Activated CD4-positive, alpha-beta memory T cell treated with anti-CD3 and anti-CD28 coated beads, Interleukin-2, amount 10 ng/mL, durations not matched to agents 7 days and 5 days (primary cell): ENCODE results near the gene DAB1. TPM values are rescaled to one million over a fixed set of nuclear protein-coding genes. Genes with fewer than 3 reads are reported as not detected.

Experiments used
- CTCF ChIA-PET: fragments of 350-600 bp; sonication (Branson Sonifier 250); formaldehyde crosslinking; loops from one replicate; lab custom pipeline; 2021; ENCODE audit warnings: antibody characterized with exemption, inconsistent platforms; lab: Charles Lee
- POLR2A ChIA-PET: fragments of 350-600 bp; sonication (Branson Sonifier 250); formaldehyde crosslinking; loops from one replicate; lab custom pipeline; 2021; ENCODE audit warnings: antibody characterized with exemption; lab: Charles Lee
- DNase-seq: peaks from one replicate; pipeline ENCODE4 v3.0.0-alpha.2; 2020
- H3K27ac Mint-ChIP-seq: one replicate; pipeline ENCODE4 v1.8.0; 2021; ENCODE audit warnings: mild to moderate bottlenecking, mixed read lengths
- H3K27me3 Mint-ChIP-seq: one replicate; pipeline ENCODE4 v1.8.0; 2021; ENCODE audit warnings: mixed read lengths
- H3K36me3 Mint-ChIP-seq: one replicate; pipeline ENCODE4 v1.8.0; 2021; ENCODE audit warnings: low read depth, mixed read lengths
- H3K4me1 Mint-ChIP-seq: one replicate; pipeline ENCODE4 v1.8.0; 2021; ENCODE audit warnings: mixed read lengths
- H3K4me3 Mint-ChIP-seq: one replicate; pipeline ENCODE4 v1.8.0; 2021; ENCODE audit warnings: mild to moderate bottlenecking, mixed read lengths
- H3K9me3 Mint-ChIP-seq: one replicate; pipeline ENCODE4 v1.8.0; 2021; ENCODE audit warnings: mixed read lengths
- total RNA-seq, 2 experiments: library from RNA; stranded (reverse); gene quantifications; one replicate each; pipeline ENCODE4 v1.2.3, GENCODE V29; 2021

Gene DAB1
- total RNA-seq, 2 experiments from 2014 or later = 3.9 to 4.0 TPM

DNA sequence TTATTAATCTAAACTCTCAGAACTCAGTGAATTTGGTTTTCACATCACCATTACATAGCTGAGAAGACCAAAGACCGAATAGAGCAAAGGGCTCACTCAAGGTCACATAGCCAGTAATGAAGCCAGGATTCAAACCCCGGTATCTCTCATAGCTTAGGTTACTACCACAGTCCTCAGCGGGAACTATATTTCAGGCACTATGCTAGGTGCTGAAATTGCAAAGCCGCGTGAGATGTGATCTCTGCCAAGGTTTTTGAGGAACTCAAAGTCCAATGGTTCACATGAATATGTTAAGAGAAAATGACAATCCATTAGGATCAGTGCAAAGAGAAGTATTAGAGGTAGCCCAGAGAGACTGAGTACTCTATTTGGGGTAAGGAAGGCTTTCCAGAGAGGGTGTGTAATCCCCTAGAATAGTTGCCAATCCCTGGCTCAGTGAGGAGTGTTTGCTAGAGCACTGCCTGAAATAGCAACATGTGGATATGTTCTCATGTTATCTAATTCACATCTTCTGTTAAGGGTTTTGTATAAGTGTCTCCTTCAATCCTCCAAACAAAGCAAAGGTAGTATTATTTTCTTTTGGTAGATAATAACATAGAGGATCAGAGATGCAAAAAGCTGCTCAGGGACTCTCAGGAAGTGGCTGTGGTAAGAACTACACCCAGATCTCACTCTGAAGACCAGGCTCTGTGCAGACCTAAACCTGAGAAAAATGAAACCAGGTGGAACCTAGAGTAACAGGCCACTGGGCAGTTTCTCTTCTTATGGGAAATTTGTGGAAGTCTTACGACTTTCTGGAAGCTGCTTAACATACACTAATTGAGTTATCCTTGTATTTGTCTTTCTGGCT, 365.0 kb downstream of the DAB1 start:
- Mint-ChIP-seq H3K27me3 (no peaks in the 10 kb centered on the region), H3K4me3 (no peak overlapping the region), H3K27ac (no peak overlapping the region), H3K9me3 (no peaks in the 10 kb centered on the region), H3K4me1 (peaks cover 3% of the 10 kb centered on the region), H3K36me3 (no peaks in the 10 kb centered on the region)
- ChIA-PET CTCF (no interaction called here), POLR2A (no interaction called here)
- no peak for DNase-seq

DNA sequence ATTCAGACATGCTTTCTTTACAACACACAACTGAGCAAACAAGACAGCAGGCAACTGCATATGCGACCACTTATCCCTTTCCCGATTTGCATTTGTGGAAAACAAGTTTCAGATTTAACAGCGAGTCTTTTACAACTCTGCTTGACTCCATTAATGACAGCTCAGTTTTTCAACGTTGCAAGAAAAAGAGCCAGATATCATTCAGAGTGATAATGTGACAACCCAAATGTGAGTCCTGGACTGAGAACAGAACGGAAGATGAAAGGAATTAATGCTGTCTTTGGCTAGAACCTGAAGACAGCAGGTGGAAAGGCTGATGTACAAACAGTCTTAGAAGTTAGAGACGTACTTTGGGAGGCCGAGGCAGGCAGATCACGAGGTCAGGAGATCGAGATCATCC, 375.0 kb downstream of the DAB1 start:
- Mint-ChIP-seq H3K4me1 (no peaks in the 10 kb centered on the region), H3K27me3 (no peaks in the 10 kb centered on the region), H3K36me3 (no peaks in the 10 kb centered on the region), H3K4me3 (no peak overlapping the region), H3K27ac (no peak overlapping the region), H3K9me3 (no peaks in the 10 kb centered on the region)
- ChIA-PET CTCF (no interaction called here), POLR2A (no interaction called here)
- DNase-seq = no peak

DNA sequence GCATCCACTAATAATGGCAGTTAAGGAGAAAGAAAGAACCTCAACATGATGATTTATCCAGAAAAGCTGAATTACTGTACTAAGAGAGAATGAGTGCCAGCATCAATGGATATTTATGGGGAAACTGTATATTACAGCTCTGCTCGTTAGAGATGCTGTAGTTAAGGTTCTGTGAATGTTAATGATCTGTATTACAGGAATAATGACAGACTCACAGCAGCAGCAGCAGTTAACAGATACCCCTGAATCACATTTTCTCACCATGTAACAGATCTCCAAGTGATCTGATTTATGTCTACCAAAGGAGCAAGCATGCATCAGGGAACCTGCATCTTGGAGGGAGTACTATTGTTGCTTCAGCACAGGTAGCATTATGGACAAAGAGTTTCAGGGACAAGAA, 377.4 kb downstream of the DAB1 start:
- no peaks in the 10 kb centered on the region for H3K9me3 Mint-ChIP-seq
- H3K27me3 Mint-ChIP-seq = no peaks in the 10 kb centered on the region
- ChIA-PET POLR2A (no interaction called here), CTCF (no interaction called here)
- H3K36me3 Mint-ChIP-seq = no peaks in the 10 kb centered on the region
- no peak overlapping the region for H3K4me3 Mint-ChIP-seq
- no peak for DNase-seq
- H3K27ac Mint-ChIP-seq = no peak overlapping the region
- H3K4me1 Mint-ChIP-seq = no peaks in the 10 kb centered on the region

DNA sequence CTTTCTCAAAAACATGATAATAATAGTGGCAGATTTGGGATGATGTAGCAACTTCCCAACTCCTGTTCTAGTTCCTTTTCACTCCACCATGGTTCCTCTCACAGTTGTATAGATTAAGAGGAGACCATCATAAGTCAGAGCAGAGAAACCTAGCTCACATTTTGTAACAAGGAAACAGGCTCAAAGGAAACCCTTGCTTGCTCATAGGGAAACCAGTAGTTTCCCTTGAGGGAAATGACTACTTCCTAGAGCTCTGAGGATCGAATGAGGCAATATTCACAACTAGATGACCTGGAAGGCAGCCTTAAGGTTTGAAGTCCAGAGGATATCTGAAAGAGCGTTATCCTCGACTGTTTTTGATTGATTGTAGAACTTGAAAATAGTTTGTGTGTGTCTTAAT, 382.0 kb downstream of the DAB1 start:
- Mint-ChIP-seq H3K36me3 (no peaks in the 10 kb centered on the region), H3K4me3 (no peak overlapping the region), H3K4me1 (no peaks in the 10 kb centered on the region), H3K9me3 (no peaks in the 10 kb centered on the region), H3K27me3 (no peaks in the 10 kb centered on the region), H3K27ac (no peak overlapping the region)
- ChIA-PET POLR2A (no interaction called here), CTCF (no interaction called here)
- no peak for DNase-seq

DNA sequence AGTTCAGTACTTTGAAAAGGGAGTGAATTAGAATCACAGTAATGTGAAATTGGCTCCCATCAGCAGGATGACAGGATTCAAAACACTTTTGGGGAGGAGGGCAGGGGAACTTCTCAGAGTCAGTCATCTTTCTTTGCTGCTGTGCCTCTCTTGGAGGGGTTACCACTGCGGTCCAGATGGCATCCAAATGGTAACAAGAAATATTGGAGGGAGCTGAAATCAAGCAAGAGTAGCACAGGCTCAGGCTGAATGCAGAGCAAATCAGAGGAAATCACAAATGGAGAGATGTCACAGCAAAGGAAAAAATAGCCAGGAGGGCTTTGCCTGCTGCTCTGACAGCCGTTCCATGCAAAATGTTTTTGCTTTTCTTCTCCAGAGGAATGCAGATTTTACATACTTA, 383.0 kb downstream of the DAB1 start:
- Mint-ChIP-seq H3K4me3 (no peak overlapping the region), H3K9me3 (no peaks in the 10 kb centered on the region), H3K27ac (no peak overlapping the region), H3K36me3 (no peaks in the 10 kb centered on the region), H3K4me1 (no peaks in the 10 kb centered on the region), H3K27me3 (no peaks in the 10 kb centered on the region)
- ChIA-PET POLR2A (no interaction called here), CTCF (no interaction called here)
- DNase-seq = no peak

DNA sequence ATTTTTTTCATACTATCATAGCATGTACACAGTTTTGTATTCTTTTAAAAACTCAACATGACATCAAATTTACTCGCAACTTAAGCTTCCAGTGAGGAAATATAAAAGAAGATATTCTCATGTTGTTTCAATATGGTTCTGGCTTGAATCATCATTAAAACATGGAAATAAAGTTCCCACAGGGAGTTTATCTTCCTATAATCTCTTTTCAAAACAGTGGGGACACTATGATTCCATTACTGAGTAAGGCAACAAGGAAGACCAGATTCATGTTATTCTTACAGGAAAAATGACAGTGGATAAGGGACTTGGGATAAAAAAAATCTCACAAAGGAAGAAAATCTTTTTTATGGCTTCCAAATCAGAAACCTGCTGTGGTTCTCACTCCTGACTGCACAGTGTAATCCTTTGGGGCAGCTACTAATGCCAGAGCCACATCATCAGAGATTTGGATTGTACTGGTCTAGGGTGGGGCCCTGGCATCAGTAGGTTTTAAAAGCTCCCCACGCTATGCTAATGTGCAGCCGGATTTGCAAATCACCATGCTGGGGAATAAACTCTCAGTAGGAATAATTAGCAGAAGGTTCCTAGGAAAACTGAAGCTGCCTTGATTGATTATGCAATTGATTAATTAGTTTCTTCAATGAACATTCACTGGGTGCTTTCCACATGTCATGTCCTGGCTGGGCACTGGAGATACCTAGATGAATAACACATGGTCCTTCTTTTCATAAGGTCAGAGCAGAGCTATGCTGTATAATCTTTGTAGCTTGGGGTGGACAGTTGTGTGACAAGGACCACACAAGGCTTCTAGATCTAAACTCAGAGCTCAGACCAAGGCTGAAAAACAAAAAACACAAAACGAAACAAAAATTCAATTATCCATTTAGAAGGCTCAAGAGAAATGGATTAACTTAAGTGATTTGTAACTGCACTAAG, 386.9 kb downstream of the DAB1 start:
- H3K27ac Mint-ChIP-seq = no peak overlapping the region
- CTCF ChIA-PET = no interaction called here
- no peaks in the 10 kb centered on the region for H3K27me3 Mint-ChIP-seq
- POLR2A ChIA-PET = no interaction called here
- no peaks in the 10 kb centered on the region for H3K4me1 Mint-ChIP-seq
- no peaks in the 10 kb centered on the region for H3K9me3 Mint-ChIP-seq
- no peaks in the 10 kb centered on the region for H3K36me3 Mint-ChIP-seq
- H3K4me3 Mint-ChIP-seq = no peak overlapping the region
- DNase-seq = no peak

DNA sequence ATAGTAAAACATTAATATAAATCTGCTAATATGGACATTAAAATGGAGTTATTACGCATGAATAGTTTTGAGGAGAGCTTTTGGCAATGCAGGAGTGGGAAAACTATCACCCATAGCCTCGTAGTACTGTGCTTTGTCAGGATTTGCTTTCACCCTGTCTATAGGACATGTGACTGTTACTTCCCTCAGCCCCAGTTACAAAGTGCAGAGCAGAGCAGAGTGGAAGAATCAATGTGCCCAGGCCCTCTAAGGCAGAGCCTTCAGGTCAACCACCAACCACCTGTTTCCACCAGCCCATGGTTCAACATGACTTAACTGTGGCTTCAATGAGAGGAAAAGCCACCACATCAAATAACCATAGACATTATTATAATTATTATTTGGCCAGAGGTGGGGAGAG, 389.1 kb downstream of the DAB1 start:
- ChIA-PET POLR2A (no interaction called here), CTCF (interaction anchor here (0.5 kb wide), 1 partner anchor 734 kb away, joined by 6 read pairs; no protein-coding TSS in a partner anchor)
- Mint-ChIP-seq H3K4me3 (no peak overlapping the region), H3K4me1 (no peaks in the 10 kb centered on the region), H3K36me3 (no peaks in the 10 kb centered on the region), H3K9me3 (no peaks in the 10 kb centered on the region), H3K27ac (no peak overlapping the region), H3K27me3 (no peaks in the 10 kb centered on the region)
- no peak for DNase-seq

DNA sequence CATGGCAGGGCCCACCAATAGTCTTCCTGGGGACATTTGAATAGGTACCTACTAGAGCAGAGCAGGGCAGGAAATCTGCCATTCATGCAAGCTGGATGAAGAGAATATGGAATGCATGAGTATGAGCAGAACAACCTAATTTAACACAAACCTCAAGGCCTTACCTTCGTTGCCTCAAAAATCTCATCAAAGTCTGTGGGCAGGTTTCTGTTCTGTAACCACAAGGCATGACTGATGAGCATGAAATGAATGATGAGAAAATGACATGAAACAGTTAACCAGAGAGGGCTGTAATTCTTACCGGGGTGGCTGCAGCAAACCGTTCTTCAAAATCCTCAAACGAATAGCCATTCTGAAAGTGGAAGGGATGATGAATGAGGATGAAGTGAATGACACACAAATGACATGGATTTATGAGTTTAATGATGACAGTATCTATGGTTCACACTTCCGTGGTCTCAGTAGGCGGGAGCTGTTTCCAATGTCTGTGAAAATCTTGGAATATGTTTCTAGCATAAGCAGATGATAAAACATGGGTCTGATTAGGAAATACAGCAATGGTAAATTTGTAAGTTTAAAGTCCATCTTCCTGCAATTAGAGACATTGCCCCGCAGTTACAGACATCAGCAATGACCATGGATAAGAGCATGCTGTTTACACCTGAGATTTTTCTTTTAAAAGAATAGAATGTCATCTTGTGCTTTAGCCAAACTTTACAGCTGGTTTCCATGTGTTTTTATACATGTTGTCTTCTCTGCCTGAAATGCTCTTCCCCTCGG, 390.4 kb downstream of the DAB1 start:
- H3K27me3 Mint-ChIP-seq = no peaks in the 10 kb centered on the region
- ChIA-PET CTCF (no interaction called here), POLR2A (no interaction called here)
- H3K36me3 Mint-ChIP-seq = no peaks in the 10 kb centered on the region
- no peak overlapping the region for H3K27ac Mint-ChIP-seq
- H3K4me1 Mint-ChIP-seq = no peaks in the 10 kb centered on the region
- no peak overlapping the region for H3K4me3 Mint-ChIP-seq
- DNase-seq = no peak
- peaks cover 3% of the 10 kb centered on the region for H3K9me3 Mint-ChIP-seq

DNA sequence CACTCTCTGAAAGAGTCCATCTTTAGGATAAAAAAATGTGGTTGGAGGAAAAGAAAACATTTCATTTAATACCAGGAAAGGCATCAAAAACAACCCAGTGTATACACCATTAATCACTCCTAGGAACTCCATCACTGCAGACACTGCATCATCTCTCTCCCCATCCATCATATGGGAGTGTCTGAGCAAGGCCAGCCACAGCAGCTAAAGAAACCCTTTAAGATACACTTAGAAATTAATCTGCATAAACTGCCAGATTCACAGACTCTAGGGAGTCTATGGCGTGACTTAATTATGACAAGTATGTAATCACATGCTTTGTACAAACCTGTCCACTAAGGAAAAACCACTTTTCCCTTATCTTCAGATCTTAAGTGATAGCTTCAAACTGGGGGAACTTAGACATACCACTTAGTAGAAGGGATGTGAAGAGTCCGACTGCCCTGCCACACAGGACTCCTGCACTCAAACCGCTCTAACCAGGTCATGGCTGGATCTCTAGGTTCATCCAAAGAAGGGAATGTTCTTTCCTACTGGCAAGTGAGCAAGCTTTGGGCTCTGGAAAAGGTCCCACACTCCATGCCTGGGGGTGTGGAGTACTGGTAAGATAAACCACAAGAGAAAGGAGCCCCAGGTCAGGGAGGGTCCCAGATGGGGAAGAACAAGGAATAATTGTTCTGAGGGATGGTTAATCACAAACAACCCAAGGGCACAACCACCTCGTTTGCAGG, 397.1 kb downstream of the DAB1 start:
- POLR2A ChIA-PET = no interaction called here
- Mint-ChIP-seq H3K4me1 (no peaks in the 10 kb centered on the region), H3K27ac (no peak overlapping the region), H3K27me3 (no peaks in the 10 kb centered on the region), H3K9me3 (peaks cover 10% of the 10 kb centered on the region), H3K4me3 (no peak overlapping the region), H3K36me3 (no peaks in the 10 kb centered on the region)
- CTCF ChIA-PET = no interaction called here
- DNase-seq = no peak

DNA sequence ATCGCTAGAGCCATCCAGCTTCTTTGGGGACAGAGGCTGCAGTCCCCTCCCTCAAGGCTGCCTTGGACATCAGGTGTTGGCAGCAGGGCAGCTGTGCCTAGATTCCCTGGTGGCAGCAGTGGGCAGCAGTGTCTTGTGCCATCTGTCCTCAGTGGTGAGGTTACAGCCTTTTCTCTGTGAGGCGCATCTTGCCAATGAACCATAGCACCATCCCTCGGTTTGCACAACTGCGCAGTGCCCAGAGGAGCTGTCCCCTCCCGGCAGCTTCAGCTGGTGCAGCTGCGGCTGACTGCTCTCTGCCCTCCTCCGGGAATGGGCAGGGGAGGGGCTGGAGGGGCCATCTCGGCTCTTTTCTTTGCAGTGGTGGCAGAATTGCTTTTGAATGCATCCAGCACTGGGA, 399.0 kb downstream of the DAB1 start:
- peaks cover 10% of the 10 kb centered on the region for H3K9me3 Mint-ChIP-seq
- POLR2A ChIA-PET = no interaction called here
- H3K4me3 Mint-ChIP-seq = no peak overlapping the region
- H3K36me3 Mint-ChIP-seq = no peaks in the 10 kb centered on the region
- H3K27me3 Mint-ChIP-seq = no peaks in the 10 kb centered on the region
- H3K27ac Mint-ChIP-seq = no peak overlapping the region
- H3K4me1 Mint-ChIP-seq = no peaks in the 10 kb centered on the region
- CTCF ChIA-PET = no interaction called here
- no peak for DNase-seq

DNA sequence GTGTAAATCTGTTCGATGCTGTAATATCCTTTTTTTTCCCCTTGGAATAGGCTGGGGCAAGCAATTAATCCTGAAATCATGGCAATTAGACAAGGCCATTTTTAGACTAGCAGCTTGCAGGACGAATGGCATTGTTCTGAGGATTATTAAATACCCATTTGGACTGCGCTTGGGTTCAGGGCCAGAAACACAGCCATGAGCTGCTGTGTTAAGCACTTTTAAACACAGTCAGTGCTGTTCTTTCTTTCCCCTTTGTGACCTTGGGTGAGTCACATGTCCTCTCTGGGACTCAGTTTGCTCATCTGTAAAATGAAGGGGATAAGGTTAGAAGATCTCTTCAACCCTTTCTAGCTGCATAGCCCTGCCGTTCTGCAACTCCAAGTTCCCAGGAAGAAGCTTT, 399.4 kb downstream of the DAB1 start:
- DNase-seq = no peak
- CTCF ChIA-PET = no interaction called here
- H3K27me3 Mint-ChIP-seq = no peaks in the 10 kb centered on the region
- POLR2A ChIA-PET = no interaction called here
- H3K27ac Mint-ChIP-seq = no peak overlapping the region
- no peak overlapping the region for H3K4me3 Mint-ChIP-seq
- peaks cover 10% of the 10 kb centered on the region for H3K9me3 Mint-ChIP-seq
- no peaks in the 10 kb centered on the region for H3K36me3 Mint-ChIP-seq
- no peaks in the 10 kb centered on the region for H3K4me1 Mint-ChIP-seq

DNA sequence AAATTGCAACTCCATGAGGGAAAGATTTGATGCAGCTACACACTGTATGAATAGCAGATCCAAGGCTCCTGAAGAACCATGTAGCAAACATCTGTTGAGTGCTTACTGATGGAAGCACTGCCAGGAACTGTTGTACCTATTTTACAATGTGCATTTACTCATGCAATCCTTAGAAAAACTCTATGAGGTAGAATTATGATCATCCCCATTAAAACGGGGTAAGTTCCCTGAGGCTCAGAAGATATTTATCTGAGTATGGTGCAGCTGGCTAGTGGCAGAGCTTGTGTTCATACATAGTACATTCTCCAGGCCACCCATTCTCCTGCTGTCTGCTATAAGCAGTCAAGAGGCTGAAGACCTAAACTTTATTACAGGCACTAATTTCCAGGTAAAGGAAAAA, 403.6 kb downstream of the DAB1 start:
- ChIA-PET CTCF (no interaction called here), POLR2A (no interaction called here)
- Mint-ChIP-seq H3K9me3 (peaks cover 2% of the 10 kb centered on the region), H3K27me3 (no peaks in the 10 kb centered on the region), H3K4me3 (no peak overlapping the region), H3K4me1 (no peaks in the 10 kb centered on the region), H3K36me3 (no peaks in the 10 kb centered on the region), H3K27ac (no peak overlapping the region)
- DNase-seq = no peak
